K562 (cell line): Measurements from ENCODE around the gene RPL7A. TPM values are rescaled to one million over a fixed set of nuclear protein-coding genes. Genes with fewer than 3 reads are reported as not detected.

ENCODE experiments used
- ATAC-seq: fragments of 200-7000 bp; cut with Tn5 transposase; 3 replicates; pipeline ENCODE4 v1.9.1; 2020; ENCODE audit warnings: moderate library complexity
- BruUV-seq: library from RNA; stranded (reverse); fragments of 400-500 nt; replicated peaks from 2 replicates; lab custom pipeline; 2021; lab: Mats Ljungman, UMichigan
- CTCF ChIA-PET: fragments of 300-600 bp; formaldehyde crosslinking; extraction: SDS; loops from one replicate; lab custom pipeline; 2021; ENCODE audit warnings: low intra/inter-chr PET ratio; lab: Yijun Ruan, JAX
- POLR2A ChIA-PET: fragments of 300-600, 350-650 bp; sonication (Branson Sonifier 250); formaldehyde crosslinking; extraction: SDS; loops from one replicate; lab custom pipeline; 2021; ENCODE audit warnings: antibody characterized with exemption, inconsistent platforms; lab: Yijun Ruan, JAX
- DNase-seq, 4 experiments: peaks; one replicate each; pipeline versions ENCODE4 v3.0.0 to v3.0.0-alpha.2; 2011 to 2018; ENCODE audit warnings: low spot score in 3 of 4, mixed read lengths in 3 of 4; ENCODE audit errors: extremely low read depth in 1 of 4
- FAIRE-seq: peaks from 2 replicates; lab custom pipeline; 2011; peaks lifted over from hg19 to GRCh38; lab: Jason Lieb, UNC
- H2AFZ ChIP-seq: 2 replicates; pipeline ENCODE4 v1.6.0; 2011; ENCODE audit warnings: low read depth, low read length, control low read depth, inconsistent platforms
- H3K27ac ChIP-seq: fragments of 200-600 bp; 3 replicates; pipeline ENCODE4 v1.8.0; 2011; ENCODE audit warnings: low read depth, mild to moderate bottlenecking, control low read depth, inconsistent platforms, low read length, moderate library complexity, mixed read lengths; ENCODE audit errors: extremely low read depth
- H3K27me3 ChIP-seq, 2 experiments: fragments of 300-600 bp in 1 of 2; 2 replicates in 1 of 2; 3 replicates in 1 of 2; pipeline versions ENCODE4 v1.6.0 to v1.8.0; 2011; ENCODE audit warnings: inconsistent platforms in 2 of 2, low read length in 2 of 2, mild to moderate bottlenecking in 1 of 2, mixed read lengths in 1 of 2, moderate library complexity in 1 of 2; ENCODE audit not compliant: control insufficient read depth in 2 of 2, insufficient read depth in 2 of 2
- H3K36me3 ChIP-seq: fragments of 300-600 bp; 3 replicates; pipeline ENCODE4 v1.8.0; 2011; ENCODE audit warnings: mild to moderate bottlenecking, low read length, inconsistent platforms; ENCODE audit not compliant: control insufficient read depth, insufficient read depth
- H3K4me1 ChIP-seq, 2 experiments: fragments of 200-600 bp in 1 of 2; replicated peaks in 1 of 2; 2 replicates in 1 of 2; 3 replicates in 1 of 2; pipeline versions ENCODE4 v1.5.1 to v1.8.0; 2011; ENCODE audit warnings: inconsistent platforms in 2 of 2, low read length in 2 of 2, mild to moderate bottlenecking in 1 of 2, mixed read lengths in 1 of 2, moderate library complexity in 1 of 2; ENCODE audit not compliant: control insufficient read depth in 2 of 2, insufficient read depth in 2 of 2
- H3K4me2 ChIP-seq: 2 replicates; pipeline ENCODE4 v1.6.1; 2011; ENCODE audit warnings: low read length, control low read depth, inconsistent platforms, mixed read lengths; ENCODE audit not compliant: insufficient read depth
- H3K4me3 ChIP-seq: fragments of 200-600 bp; sonication (generic), shearing (Covaris generic); 2 replicates; pipeline ENCODE4 v1.5.1; 2016; ENCODE audit warnings: control low read depth, inconsistent platforms
- H3K79me2 ChIP-seq: fragments of 200-600 bp; 3 replicates; pipeline ENCODE4 v1.8.0; 2011; ENCODE audit warnings: low read length, inconsistent platforms; ENCODE audit not compliant: control insufficient read depth, insufficient read depth
- H3K9ac ChIP-seq, 2 experiments: 2 replicates each; pipeline versions ENCODE4 v1.6.0 to v1.6.1; 2011; ENCODE audit warnings: low read depth in 2 of 2, low read length in 2 of 2, control low read depth in 1 of 2, inconsistent platforms in 1 of 2, mild to moderate bottlenecking in 1 of 2, mixed read lengths in 1 of 2; ENCODE audit not compliant: insufficient read depth in 1 of 2
- H3K9me1 ChIP-seq: one replicate; pipeline ENCODE4 v1.6.0; 2011; ENCODE audit warnings: inconsistent platforms, mild to moderate bottlenecking, low read length, moderate library complexity; ENCODE audit not compliant: control insufficient read depth, insufficient read depth
- H3K9me3 ChIP-seq: replicated peaks from 2 replicates; pipeline ENCODE4 v1.5.1; 2011; ENCODE audit warnings: low read depth, low read length, inconsistent platforms; ENCODE audit not compliant: control insufficient read depth, insufficient read depth
- H4K20me1 ChIP-seq: replicated peaks from 2 replicates; pipeline ENCODE4 v1.6.1; 2011; ENCODE audit warnings: low read length, inconsistent platforms, mixed read lengths; ENCODE audit not compliant: control insufficient read depth, insufficient read depth
- BDP1 ChIP-seq: IDR thresholded peaks from 3 replicates; pipeline ENCODE4 v1.6.1; 2011; ENCODE audit not compliant: insufficient read length, insufficient read depth
- CCAR2 ChIP-seq: fragments of 200-400 bp; formaldehyde crosslinking; IDR thresholded peaks from 2 replicates; pipeline ENCODE4 v1.6.1; 2017; ENCODE audit warnings: mild to moderate bottlenecking, low read depth, low read length
- CCNT2 ChIP-seq: IDR thresholded peaks from 2 replicates; pipeline ENCODE4 v1.6.1; 2011; ENCODE audit warnings: borderline replicate concordance, low read depth, mild to moderate bottlenecking, moderate library complexity, mixed read lengths, low read length; ENCODE audit not compliant: insufficient read length; ENCODE audit errors: extremely low read depth
- CHD4 ChIP-seq: fragments of 200-600 bp; sonication (generic); IDR thresholded peaks from 3 replicates; pipeline ENCODE4 v1.6.1; 2012; ENCODE audit warnings: low read depth, mild to moderate bottlenecking, mixed read lengths, low read length, inconsistent platforms; ENCODE audit not compliant: insufficient read depth, insufficient replicate concordance, poor library complexity, severe bottlenecking
- LEF1 ChIP-seq: fragments of 450-650 bp; IDR thresholded peaks from 2 replicates; pipeline ENCODE4 v1.6.1; 2016; ENCODE audit warnings: mild to moderate bottlenecking
- MCM5 ChIP-seq: fragments of 450-650 bp; IDR thresholded peaks from 2 replicates; pipeline ENCODE4 v1.6.1; 2016; ENCODE audit warnings: low read depth
- PHF20 ChIP-seq: fragments of 450-650 bp; IDR thresholded peaks from 2 replicates; pipeline ENCODE4 v1.6.1; 2018; ENCODE audit not compliant: partially characterized antibody
- ZBED1 ChIP-seq: IDR thresholded peaks from 2 replicates; pipeline ENCODE4 v1.6.1; 2014
- ZEB2 ChIP-seq: fragments of 450-650 bp; IDR thresholded peaks from 2 replicates; pipeline ENCODE4 v1.6.1; 2016
- ZNF140 ChIP-seq: fragments of 250-450 bp; sonication (Bioruptor Pico); IDR thresholded peaks from 2 replicates; pipeline ENCODE4 v1.8.0; 2021; ENCODE audit warnings: moderate library complexity, mild to moderate bottlenecking, inconsistent platforms
- ZNF224 ChIP-seq: sonication (generic); formaldehyde crosslinking; IDR thresholded peaks from 2 replicates; pipeline ENCODE4 v1.8.0; 2022; ENCODE audit warnings: mild to moderate bottlenecking, missing genetic modification reagents
- WGBS: fragments of 100-300 bp; shearing (Covaris generic); methylation state at CpG from one replicate; pipeline ENCODE4 v1.1.6; 2016; ENCODE audit warnings: low coverage, mixed read lengths; ENCODE audit not compliant: insufficient coverage; ENCODE audit errors: missing lambda C conversion rate; 5-methylcytosine and 5-hydroxymethylcytosine counted together
- in situ Hi-C: fragments of 300-500 bp; cut with MboI; formaldehyde crosslinking; loops from 4 replicates; pipeline ENCODE4 v1.15.0; 2018; ENCODE audit warnings: inconsistent platforms, mixed read lengths
- intact Hi-C: fragments of 100-400 bp; cut with micrococcal nuclease; formaldehyde crosslinking; loops from 2 replicates; pipeline ENCODE4 v1.14.2; 2022
- polyA plus RNA-seq, 8 experiments: library from polyadenylated mRNA; depleted of rRNA in 4 of 8; stranded (reverse) in 5 of 8; unstranded in 3 of 8; fragments of >200 nt; fragmentation: Nextera tagmentation in 2 of 8; fragmentation: Illumina TruSeq in 1 of 8; extraction: Ambion mirVana in 2 of 8; extraction: Trizol in 1 of 8; gene quantifications; 2 replicates each; pipeline versions ENCODE4 v1.2.1 to v1.2.3, GENCODE V29; 2011 to 2014; ENCODE audit warnings: inconsistent platforms in 1 of 8, missing spikeins in 1 of 8
- total RNA-seq, 7 experiments: library from RNA; depleted of rRNA in 6 of 7; stranded (reverse); fragments of >200 nt in 6 of 7; fragmentation: Illumina TruSeq in 2 of 7; extraction: Trizol in 2 of 7; gene quantifications; 2 replicates each; pipeline versions ENCODE4 v1.2.1 to v1.2.3, GENCODE V29; 2011 to 2021; ENCODE audit warnings: low replicate concordance in 1 of 7
- TF ChIP-seq, protein P1 (sequence below): sonication (generic); formaldehyde crosslinking; IDR thresholded peaks from 2 replicates; pipeline ENCODE4 v1.8.0; 2022; ENCODE audit warnings: mild to moderate bottlenecking, low read depth, missing genetic modification reagents
- TF ChIP-seq, protein P2 (sequence below): IDR thresholded peaks from 3 replicates; pipeline ENCODE4 v1.6.1; 2011; ENCODE audit warnings: borderline replicate concordance, mild to moderate bottlenecking; ENCODE audit not compliant: insufficient read length, insufficient read depth

Gene RPL7A
- total and polyA plus RNA-seq, 9 of the 15 experiments (the other 6 are each of a cell fraction or from before 2014, with no cell fraction given) = 1,935 to 3,760 (median 2,652) TPM

DNA sequence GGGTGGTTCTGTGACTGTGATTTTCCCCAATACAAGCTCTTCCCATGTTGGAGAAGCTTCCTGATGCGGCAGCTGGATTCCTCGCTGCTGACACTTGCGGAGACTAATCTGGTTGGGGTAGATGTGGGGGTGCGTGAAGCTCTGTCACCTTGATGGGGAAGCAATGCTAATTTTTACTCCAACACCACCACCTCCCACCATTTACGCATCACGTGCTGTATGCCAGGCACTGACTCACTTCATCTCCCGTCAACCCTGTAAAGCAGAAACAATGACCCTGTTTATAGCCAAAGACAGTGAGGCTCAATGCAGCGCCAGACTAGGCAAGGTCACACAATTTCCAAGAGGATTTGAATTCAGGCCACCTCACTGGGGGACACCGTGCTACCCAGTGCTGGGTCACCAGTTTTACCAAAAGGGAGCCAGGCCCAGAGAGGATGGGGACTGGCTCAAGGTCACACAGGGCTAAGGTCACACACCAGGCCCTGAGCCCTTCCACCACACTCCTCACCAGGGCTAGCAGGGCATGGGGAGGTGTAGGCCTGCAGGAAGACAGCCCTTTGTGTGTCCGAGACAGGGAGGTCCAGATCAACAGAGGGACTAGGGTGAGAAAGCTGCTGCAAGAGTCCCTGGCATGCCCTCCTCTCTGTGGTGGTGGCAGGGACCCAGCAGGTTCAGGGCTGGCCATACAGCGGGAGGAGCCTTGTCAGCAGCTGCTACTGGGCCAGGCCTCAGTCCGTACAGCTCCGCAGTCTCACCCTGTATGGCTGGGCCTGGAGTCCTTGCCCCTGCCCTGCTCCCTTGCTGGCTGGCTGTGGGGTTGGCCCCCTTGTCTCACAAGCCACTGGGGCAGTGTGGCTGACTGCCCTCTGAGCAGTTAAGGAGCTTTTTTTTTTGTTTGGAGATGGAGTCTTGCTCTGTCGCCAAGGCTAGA is 31.4 kb downstream of the RPL7A start (continued):
- TF ChIP-seq, protein P1, sequence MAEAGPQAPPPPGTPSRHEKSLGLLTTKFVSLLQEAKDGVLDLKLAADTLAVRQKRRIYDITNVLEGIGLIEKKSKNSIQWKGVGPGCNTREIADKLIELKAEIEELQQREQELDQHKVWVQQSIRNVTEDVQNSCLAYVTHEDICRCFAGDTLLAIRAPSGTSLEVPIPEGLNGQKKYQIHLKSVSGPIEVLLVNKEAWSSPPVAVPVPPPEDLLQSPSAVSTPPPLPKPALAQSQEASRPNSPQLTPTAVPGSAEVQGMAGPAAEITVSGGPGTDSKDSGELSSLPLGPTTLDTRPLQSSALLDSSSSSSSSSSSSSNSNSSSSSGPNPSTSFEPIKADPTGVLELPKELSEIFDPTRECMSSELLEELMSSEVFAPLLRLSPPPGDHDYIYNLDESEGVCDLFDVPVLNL = no peak
- TF ChIP-seq ZNF224 (CRISPR knock-in tag) = no peak
- no peak for TF ChIP-seq ZBED1
- TF ChIP-seq, all 486 proteins: peak for 0

DNA sequence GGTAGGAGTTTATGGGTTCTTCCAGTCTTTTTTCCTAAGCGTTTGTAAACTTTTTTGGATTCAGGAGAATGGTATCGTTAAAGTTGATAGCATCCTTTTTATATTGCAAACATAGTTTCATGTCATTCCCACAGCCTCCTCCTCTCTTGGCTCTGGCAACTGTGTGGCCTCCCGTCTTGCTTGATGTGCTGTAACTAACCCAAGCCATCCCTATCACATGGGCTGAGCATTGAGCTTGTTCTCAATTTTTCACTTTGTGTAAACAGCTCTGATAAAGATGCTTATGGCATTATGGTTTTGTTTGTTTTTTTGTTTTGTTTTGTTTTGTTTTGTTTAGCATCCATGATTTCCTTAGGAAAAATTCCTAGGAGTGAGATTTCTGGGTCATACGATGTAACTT is 32.7 kb downstream of the RPL7A start:
- H2AFZ ChIP-seq = no peak overlapping the region
- no peaks in the 10 kb centered on the region for H4K20me1 ChIP-seq
- H3K4me2 ChIP-seq = no peak overlapping the region
- in situ Hi-C loops (no loop called here), intact Hi-C loops (no loop called here)
- H3K36me3 ChIP-seq = no peaks in the 10 kb centered on the region
- BruUV-seq = no TSS peak
- FAIRE-seq (no peak), ATAC-seq (no peak), DNase-seq (no peak)
- peaks cover 5% of the 10 kb centered on the region for H3K9me3 ChIP-seq
- no peak overlapping the region for H3K4me3 ChIP-seq
- ChIA-PET POLR2A (interaction anchor here (0.5 to 0.6 kb wide), 2 partner anchors 25 to 319 kb away, joined by 3 read pairs; partner anchors contain the start of gene CEL), CTCF (no interaction called here)
- H3K9ac ChIP-seq = no peak overlapping the region
- no peak overlapping the region for H3K27ac ChIP-seq
- H3K4me1 ChIP-seq = peaks cover 11 to 31% of the 10 kb centered on the region in 2 experiments; a peak in 4 of 5 replicates
- H3K79me2 ChIP-seq = peaks cover 9% of the 10 kb centered on the region; the same call in 2 of the 3 replicates
- no peaks in the 10 kb centered on the region for H3K9me1 ChIP-seq
- 26% methylated on average over 4 of the region's 4 CpGs for WGBS
- H3K27me3 ChIP-seq = peaks cover 0 to 7% of the 10 kb centered on the region in 2 experiments; a peak in 2 of 5 replicates
- no peak for TF ChIP-seq ZEB2
- no peak for TF ChIP-seq MCM5
- no peak for TF ChIP-seq CCNT2
- no peak for TF ChIP-seq CHD4
- TF ChIP-seq CCAR2 = no peak
- TF ChIP-seq, protein P2, sequence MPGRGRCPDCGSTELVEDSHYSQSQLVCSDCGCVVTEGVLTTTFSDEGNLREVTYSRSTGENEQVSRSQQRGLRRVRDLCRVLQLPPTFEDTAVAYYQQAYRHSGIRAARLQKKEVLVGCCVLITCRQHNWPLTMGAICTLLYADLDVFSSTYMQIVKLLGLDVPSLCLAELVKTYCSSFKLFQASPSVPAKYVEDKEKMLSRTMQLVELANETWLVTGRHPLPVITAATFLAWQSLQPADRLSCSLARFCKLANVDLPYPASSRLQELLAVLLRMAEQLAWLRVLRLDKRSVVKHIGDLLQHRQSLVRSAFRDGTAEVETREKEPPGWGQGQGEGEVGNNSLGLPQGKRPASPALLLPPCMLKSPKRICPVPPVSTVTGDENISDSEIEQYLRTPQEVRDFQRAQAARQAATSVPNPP = no peak
- TF ChIP-seq BDP1 = no peak
- TF ChIP-seq ZNF140 = no peak
- no peak for TF ChIP-seq LEF1
- TF ChIP-seq PHF20 = no peak
